ENCODE measurements around the gene SIPA1L2. TPM values are rescaled to one million over a fixed set of nuclear protein-coding genes. Genes with fewer than 3 reads are reported as not detected.

The SIPA1L2 gene
- total and polyA plus RNA-seq, 10 of the 15 experiments (the other 5 are each of a cell fraction or from before 2014, with no cell fraction given) = 0.01 to 0.18 TPM; not detected in 8

DNA sequence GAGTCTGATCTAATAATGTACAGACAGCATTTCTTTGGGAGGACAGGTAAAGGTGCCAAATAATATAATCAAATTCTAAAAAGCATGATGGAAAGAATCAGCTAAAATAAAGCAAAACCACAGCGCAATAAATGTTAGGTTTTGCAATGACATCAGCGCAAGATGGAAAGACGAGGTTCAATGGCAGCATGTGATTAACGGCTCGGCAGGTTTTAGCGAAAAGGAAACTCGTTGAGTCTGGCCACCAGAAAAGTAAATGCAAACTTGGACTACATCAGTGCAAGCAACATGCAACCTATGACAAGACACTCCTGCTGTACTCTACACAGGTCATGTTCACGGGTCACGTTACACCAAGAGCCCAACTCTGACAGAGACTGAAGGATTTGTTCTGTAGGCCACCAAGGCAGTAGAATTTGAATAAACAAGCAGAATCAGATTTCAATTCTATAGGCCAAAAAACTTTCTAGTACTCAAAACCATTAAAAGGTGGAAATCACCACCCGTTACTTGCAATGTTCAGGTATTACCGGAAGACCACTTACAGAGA, 4.5 kb downstream of the SIPA1L2 start:
- Histone ChIP-seq H3K9me3 (replicated peaks; ENCODE audit: control insufficient read depth, insufficient read depth, low read length) (no peaks in the 10 kb centered on the region), H3K36me3 (ENCODE audit: control insufficient read depth in 2 of 2, insufficient read depth in 2 of 2, low read length in 1 of 2) (no peaks in the 10 kb centered on the region), H3K27ac (ENCODE audit: control insufficient read depth, insufficient read depth) (no peak overlapping the region), H3K27me3 (replicated peaks in 1 of 2; ENCODE audit: control insufficient read depth in 2 of 2, insufficient read depth in 2 of 2, low read length in 1 of 2) (peaks cover 2 to 18% of the 10 kb centered on the region in 2 experiments; a peak in 3 of 4 replicates), H2AFZ (ENCODE audit: control insufficient read depth, low read depth, low read length) (no peak overlapping the region), H3K4me2 (ENCODE audit: control insufficient read depth, insufficient read depth) (no peak overlapping the region), H3K79me2 (ENCODE audit: control insufficient read depth, insufficient read depth, low read length) (no peaks in the 10 kb centered on the region), H3K4me1 (ENCODE audit: control insufficient read depth, insufficient read depth, low read length) (no peaks in the 10 kb centered on the region), H3K9ac (ENCODE audit: control insufficient read depth, insufficient read depth, low read length) (no peak overlapping the region), H3K4me3 (no peak overlapping the region), H4K20me1 (ENCODE audit: control insufficient read depth, insufficient read depth) (no peaks in the 10 kb centered on the region)
- 84% methylated on average over 11 of the region's 11 CpGs for WGBS (ENCODE audit: insufficient coverage, insufficient replicate concordance, low lambda C conversion rate, missing lambda C conversion rate)
- ChIA-PET SMC1A (ENCODE audit: uncharacterized antibody, unreplicated experiment) (no interaction called here), POLR2A (no interaction called here), RAD21 (ENCODE audit: unreplicated experiment) (no interaction called here), CTCF (no interaction called here)
- TF ChIP-seq KAT2A (conservative IDR thresholded peaks at IDR 0.05; ENCODE audit: control insufficient read depth, low read depth, low read length) = no peak
- in situ Hi-C loops (cut with MboI) (no loop called here), intact Hi-C loops (cut with micrococcal nuclease; ENCODE audit: unreplicated experiment) (no loop called here)
- BruUV-seq (replicated peaks) = no TSS peak
- ATAC-seq (no peak), DNase-seq (ENCODE audit: low read depth, low spot score) (no peak), FAIRE-seq (no peak)

DNA sequence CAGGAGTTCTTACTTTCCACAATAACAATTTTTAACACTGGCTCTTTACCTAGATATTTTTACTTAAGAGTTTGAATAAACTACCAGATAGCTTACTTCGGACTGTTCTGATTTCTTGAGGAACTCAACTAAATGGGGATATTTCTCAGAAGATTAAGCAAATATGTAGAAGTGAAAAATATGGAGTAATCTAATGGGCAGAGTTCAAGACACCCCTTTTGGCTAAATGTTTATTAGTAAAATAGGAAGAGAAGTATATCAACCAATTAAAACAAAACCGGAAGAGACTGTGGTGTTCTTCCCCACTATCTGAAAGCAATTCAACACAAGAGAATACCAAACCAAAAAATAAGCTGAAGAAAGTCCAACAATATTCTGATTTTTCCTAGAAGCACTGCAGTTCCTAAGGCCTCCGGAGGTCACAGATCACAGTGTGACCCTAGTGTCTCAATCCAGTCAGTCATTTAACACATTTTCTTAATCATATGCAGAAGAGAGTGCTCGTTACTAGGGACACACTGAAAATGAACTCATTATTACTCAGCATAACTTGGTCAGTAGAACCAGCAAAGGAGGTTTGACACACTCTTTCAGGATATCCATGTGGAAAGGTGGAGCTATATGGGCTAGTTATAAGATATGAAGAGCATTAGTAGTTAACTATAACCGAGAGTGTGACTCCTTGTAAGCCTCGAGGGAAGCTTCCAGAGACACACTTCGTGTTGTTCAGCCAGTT, 5.2 kb downstream of the SIPA1L2 start:
- H3K36me3 ChIP-seq (ENCODE audit: control insufficient read depth in 2 of 2, insufficient read depth in 2 of 2, low read length in 1 of 2) = no peaks in the 10 kb centered on the region
- no peak overlapping the region for H3K9ac ChIP-seq (ENCODE audit: control insufficient read depth, insufficient read depth, low read length)
- no peak overlapping the region for H2AFZ ChIP-seq (ENCODE audit: control insufficient read depth, low read depth, low read length)
- ChIA-PET CTCF (no interaction called here), RAD21 (ENCODE audit: unreplicated experiment) (no interaction called here), SMC1A (ENCODE audit: uncharacterized antibody, unreplicated experiment) (no interaction called here), POLR2A (no interaction called here)
- no TSS peak for BruUV-seq (replicated peaks)
- peaks cover 2 to 18% of the 10 kb centered on the region in 2 experiments; a peak in 3 of 4 replicates for H3K27me3 ChIP-seq (replicated peaks in 1 of 2; ENCODE audit: control insufficient read depth in 2 of 2, insufficient read depth in 2 of 2, low read length in 1 of 2)
- no peak overlapping the region for H3K4me3 ChIP-seq
- ATAC-seq (no peak), FAIRE-seq (no peak), DNase-seq (ENCODE audit: low read depth, low spot score) (no peak)
- 31% methylated on average over 7 of the region's 7 CpGs for WGBS (ENCODE audit: insufficient coverage, insufficient replicate concordance, low lambda C conversion rate, missing lambda C conversion rate)
- no peaks in the 10 kb centered on the region for H3K79me2 ChIP-seq (ENCODE audit: control insufficient read depth, insufficient read depth, low read length)
- no peaks in the 10 kb centered on the region for H3K4me1 ChIP-seq (ENCODE audit: control insufficient read depth, insufficient read depth, low read length)
- H4K20me1 ChIP-seq (ENCODE audit: control insufficient read depth, insufficient read depth) = no peaks in the 10 kb centered on the region
- no peaks in the 10 kb centered on the region for H3K9me3 ChIP-seq (replicated peaks; ENCODE audit: control insufficient read depth, insufficient read depth, low read length)
- no peak overlapping the region for H3K27ac ChIP-seq (ENCODE audit: control insufficient read depth, insufficient read depth)
- in situ Hi-C loops (cut with MboI) (no loop called here), intact Hi-C loops (cut with micrococcal nuclease; ENCODE audit: unreplicated experiment) (loop anchor here (5.0 kb wide), 1 partner anchor 757 kb away; no protein-coding TSS in a partner anchor)
- no peak overlapping the region for H3K4me2 ChIP-seq (ENCODE audit: control insufficient read depth, insufficient read depth)
- TF ChIP-seq MYC (IDR thresholded peaks at IDR 0.05; ENCODE audit: insufficient read depth, insufficient read length, insufficient replicate concordance, low read length, severe bottlenecking) (no peak), SMC3 (IDR thresholded peaks at IDR 0.05; ENCODE audit: borderline replicate concordance, low read length) (no peak), SPI1 (IDR thresholded peaks at IDR 0.05; ENCODE audit: borderline replicate concordance, insufficient read depth, low read depth, low read length) (no peak), ZZZ3 (IDR thresholded peaks at IDR 0.05; ENCODE audit: control insufficient read depth, insufficient read length, low read depth) (no peak), HDAC2 (IDR thresholded peaks at IDR 0.05) (no peak), TARDBP (IDR thresholded peaks at IDR 0.05; ENCODE audit: borderline replicate concordance) (no peak), PML (IDR thresholded peaks at IDR 0.05; ENCODE audit: low read length) (no peak)
- TF ChIP-seq, protein P1, sequence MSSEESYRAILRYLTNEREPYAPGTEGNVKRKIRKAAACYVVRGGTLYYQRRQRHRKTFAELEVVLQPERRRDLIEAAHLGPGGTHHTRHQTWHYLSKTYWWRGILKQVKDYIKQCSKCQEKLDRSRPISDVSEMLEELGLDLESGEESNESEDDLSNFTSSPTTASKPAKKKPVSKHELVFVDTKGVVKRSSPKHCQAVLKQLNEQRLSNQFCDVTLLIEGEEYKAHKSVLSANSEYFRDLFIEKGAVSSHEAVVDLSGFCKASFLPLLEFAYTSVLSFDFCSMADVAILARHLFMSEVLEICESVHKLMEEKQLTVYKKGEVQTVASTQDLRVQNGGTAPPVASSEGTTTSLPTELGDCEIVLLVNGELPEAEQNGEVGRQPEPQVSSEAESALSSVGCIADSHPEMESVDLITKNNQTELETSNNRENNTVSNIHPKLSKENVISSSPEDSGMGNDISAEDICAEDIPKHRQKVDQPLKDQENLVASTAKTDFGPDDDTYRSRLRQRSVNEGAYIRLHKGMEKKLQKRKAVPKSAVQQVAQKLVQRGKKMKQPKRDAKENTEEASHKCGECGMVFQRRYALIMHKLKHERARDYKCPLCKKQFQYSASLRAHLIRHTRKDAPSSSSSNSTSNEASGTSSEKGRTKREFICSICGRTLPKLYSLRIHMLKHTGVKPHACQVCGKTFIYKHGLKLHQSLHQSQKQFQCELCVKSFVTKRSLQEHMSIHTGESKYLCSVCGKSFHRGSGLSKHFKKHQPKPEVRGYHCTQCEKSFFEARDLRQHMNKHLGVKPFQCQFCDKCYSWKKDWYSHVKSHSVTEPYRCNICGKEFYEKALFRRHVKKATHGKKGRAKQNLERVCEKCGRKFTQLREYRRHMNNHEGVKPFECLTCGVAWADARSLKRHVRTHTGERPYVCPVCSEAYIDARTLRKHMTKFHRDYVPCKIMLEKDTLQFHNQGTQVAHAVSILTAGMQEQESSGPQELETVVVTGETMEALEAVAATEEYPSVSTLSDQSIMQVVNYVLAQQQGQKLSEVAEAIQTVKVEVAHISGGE (CRISPR knock-in tag; IDR thresholded peaks at IDR 0.05) = no peak
- TF ChIP-seq, protein P2, sequence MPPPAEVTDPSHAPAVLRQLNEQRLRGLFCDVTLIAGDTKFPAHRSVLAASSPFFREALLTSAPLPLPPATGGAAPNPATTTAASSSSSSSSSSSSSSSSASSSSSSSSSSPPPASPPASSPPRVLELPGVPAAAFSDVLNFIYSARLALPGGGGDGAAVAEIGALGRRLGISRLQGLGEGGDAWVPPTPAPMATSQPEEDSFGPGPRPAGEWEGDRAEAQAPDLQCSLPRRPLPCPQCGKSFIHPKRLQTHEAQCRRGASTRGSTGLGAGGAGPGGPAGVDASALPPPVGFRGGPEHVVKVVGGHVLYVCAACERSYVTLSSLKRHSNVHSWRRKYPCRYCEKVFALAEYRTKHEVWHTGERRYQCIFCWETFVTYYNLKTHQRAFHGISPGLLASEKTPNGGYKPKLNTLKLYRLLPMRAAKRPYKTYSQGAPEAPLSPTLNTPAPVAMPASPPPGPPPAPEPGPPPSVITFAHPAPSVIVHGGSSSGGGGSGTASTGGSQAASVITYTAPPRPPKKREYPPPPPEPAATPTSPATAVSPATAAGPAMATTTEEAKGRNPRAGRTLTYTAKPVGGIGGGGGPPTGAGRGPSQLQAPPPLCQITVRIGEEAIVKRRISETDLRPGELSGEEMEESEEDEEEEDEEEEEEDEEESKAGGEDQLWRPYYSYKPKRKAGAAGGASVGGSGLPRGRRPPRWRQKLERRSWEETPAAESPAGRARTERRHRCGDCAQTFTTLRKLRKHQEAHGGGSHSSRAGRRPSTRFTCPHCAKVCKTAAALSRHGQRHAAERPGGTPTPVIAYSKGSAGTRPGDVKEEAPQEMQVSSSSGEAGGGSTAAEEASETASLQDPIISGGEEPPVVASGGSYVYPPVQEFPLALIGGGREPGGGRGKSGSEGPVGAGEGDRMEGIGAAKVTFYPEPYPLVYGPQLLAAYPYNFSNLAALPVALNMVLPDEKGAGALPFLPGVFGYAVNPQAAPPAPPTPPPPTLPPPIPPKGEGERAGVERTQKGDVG (CRISPR knock-in tag; IDR thresholded peaks at IDR 0.05) = no peak

All from GM12878 (cell line).